ENCODE measurements around the gene MYOM1.

The MYOM1 gene

GRCh38 chr18:3114026-3114425 lies 105.7 kb downstream of the MYOM1 start:
- DNase-seq: no peak

- DNase-seq: no peak
Measured at GRCh38 chr18:3111523-3112240, 108.1 kb downstream of the MYOM1 start.

- DNase-seq: no peak
Measured at GRCh38 chr18:3110034-3110752, 109.6 kb downstream of the MYOM1 start.

GRCh38 chr18:3107740-3108151 lies 112.0 kb downstream of the MYOM1 start:
- no peak for DNase-seq

- peak; percentile 31 for DNase-seq
Measured at GRCh38 chr18:3104190-3105054, 115.3 kb downstream of the MYOM1 start.

- DNase-seq: no peak
Measured at GRCh38 chr18:3103576-3103975, 116.2 kb downstream of the MYOM1 start.

GRCh38 chr18:3102983-3103382 lies 116.8 kb downstream of the MYOM1 start:
- no peak for DNase-seq

GRCh38 chr18:3100498-3101132 lies 119.2 kb downstream of the MYOM1 start:
- no peak for DNase-seq

GRCh38 chr18:3099327-3099726 lies 120.4 kb downstream of the MYOM1 start:
- no peak for DNase-seq

GRCh38 chr18:3097082-3097481 lies 122.7 kb downstream of the MYOM1 start:
- peak; percentile 27 for DNase-seq

GRCh38 chr18:3095921-3096320 lies 123.8 kb downstream of the MYOM1 start:
- DNase-seq: no peak

- peak; percentile 10 for DNase-seq
Measured at GRCh38 chr18:3094338-3094684, 125.5 kb downstream of the MYOM1 start.

- DNase-seq: no peak
Measured at GRCh38 chr18:3093624-3094337, 126.0 kb downstream of the MYOM1 start.

- DNase-seq: no peak
Measured at GRCh38 chr18:3092727-3093126, 127.0 kb downstream of the MYOM1 start.

- DNase-seq: no peak
Measured at GRCh38 chr18:3089579-3089978, 130.2 kb downstream of the MYOM1 start.

- no peak for DNase-seq
Measured at GRCh38 chr18:3088449-3088848, 131.3 kb downstream of the MYOM1 start.

- no peak for DNase-seq
Measured at GRCh38 chr18:3086871-3087270, 132.9 kb downstream of the MYOM1 start.

GRCh38 chr18:3085612-3086011 lies 134.2 kb downstream of the MYOM1 start:
- no peak for DNase-seq

- no peak for DNase-seq
Measured at GRCh38 chr18:3084206-3084605, 135.6 kb downstream of the MYOM1 start.

- no peak for DNase-seq
Measured at GRCh38 chr18:3083766-3084165, 136.0 kb downstream of the MYOM1 start.

- no peak for DNase-seq
Measured at GRCh38 chr18:3081584-3081991, 138.2 kb downstream of the MYOM1 start.

GRCh38 chr18:3079653-3080052 lies 140.1 kb downstream of the MYOM1 start:
- DNase-seq: no peak

All from hematopoietic multipotent progenitor cell treated with erythropoietin and hydrocortisone succinate and interleukin-3 and kit ligand, for 6 days (in vitro differentiated cells).